Measurements from ENCODE around the gene VDR.

VDR gene

GRCh38 chr12:47795121-47795813 is 109.5 kb downstream of the VDR start:
- DNase-seq (ENCODE audit: low read depth in 2 of 2): no peak

GRCh38 chr12:47794679-47795078 is 110.1 kb downstream of the VDR start:
- no peak for DNase-seq (ENCODE audit: low read depth in 2 of 2)

GRCh38 chr12:47793015-47793681 is 111.6 kb downstream of the VDR start:
- no peak for DNase-seq (ENCODE audit: low read depth in 2 of 2)

GRCh38 chr12:47791874-47792273 is 112.9 kb downstream of the VDR start:
- no peak for DNase-seq (ENCODE audit: low read depth in 2 of 2)

All from stimulated activated CD4-positive, alpha-beta T cell treated with anti-CD3 and anti-CD28 coated beads, Interleukin-1b, Interleukin-23, amount 100 ng/mL, for 4 hours (primary cell).